Colon (tissue), 2 donors: ENCODE data around the gene EHF.

Experiments used
- FAIRE-seq: peaks from 2 replicates; lab custom pipeline; 2012; peaks lifted over from hg19 to GRCh38; lab: Jason Lieb, UNC
- donor health status: control.
- donor health status: control.

Gene EHF

DNA sequence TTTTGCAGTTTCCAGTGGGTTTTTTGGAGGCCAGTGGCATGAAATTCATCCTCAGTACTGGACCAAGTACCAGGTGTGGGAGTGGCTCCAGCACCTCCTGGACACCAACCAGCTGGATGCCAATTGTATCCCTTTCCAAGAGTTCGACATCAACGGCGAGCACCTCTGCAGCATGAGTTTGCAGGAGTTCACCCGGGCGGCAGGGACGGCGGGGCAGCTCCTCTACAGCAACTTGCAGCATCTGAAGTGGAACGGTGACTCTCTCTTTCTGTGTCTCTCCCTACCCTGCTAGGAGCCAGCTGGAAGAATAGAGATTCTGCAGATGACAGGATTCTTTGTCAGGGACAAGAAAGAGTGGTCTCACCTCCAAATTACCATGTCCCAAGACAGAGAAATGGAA, 25.5 kb downstream of the EHF start:
- FAIRE-seq, result no peak

DNA sequence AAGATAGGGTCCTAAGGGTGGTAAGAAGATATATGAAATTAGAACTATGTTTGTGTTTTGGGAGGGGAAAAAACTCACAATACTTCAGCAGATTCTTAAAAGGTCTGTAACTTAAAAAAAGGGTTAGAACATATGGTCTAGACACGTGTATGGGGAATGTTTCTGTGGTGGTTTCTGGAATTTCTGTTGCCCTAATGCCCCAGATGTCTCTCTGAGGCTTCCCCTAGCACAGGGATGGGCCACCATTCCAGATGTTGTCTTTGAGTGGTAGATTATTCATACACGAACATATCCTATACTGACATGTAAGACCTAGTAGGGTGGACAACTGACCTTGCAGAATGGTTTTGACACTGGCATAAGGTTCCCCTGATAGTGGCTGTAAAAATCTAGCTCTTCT, 26.2 kb downstream of the EHF start:
- no peak for FAIRE-seq

DNA sequence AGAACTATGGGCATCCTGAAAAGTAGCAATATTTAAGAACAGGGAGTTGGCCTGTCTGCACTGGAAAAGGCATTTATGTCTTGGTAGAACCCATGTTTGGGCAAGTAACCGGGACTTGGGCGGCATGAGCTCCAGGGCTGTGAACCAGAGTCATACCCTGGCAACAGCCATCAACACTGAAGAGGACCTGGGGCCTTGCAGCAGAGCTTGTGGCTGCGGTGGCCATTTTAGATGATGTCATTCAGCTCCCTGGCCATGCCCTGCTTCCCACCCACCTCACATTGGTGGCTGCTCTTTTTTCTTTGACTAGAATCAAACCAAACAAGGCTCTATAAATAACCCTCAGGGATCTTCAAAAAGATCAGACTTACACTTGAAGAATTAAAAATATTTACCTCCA, 26.6 kb downstream of the EHF start:
- no peak for FAIRE-seq

DNA sequence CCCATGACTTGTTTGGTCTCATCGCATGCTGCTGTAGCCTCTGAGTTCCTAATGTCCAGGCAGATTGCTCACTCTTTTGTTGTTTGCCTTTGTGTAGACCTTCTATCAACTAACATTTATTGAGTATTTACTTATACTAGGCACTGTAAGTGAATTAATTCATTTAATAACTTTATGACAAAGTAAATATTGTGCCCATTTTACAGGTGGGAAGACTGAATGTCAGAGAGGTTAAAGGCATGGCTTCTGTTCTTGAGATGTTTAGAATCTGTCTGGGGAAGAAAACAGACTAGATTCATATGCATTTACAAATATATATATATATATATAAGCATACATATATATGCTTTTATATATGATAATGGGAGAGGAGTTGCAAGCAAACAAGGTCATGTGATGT, 27.1 kb downstream of the EHF start:
- no peak for FAIRE-seq

DNA sequence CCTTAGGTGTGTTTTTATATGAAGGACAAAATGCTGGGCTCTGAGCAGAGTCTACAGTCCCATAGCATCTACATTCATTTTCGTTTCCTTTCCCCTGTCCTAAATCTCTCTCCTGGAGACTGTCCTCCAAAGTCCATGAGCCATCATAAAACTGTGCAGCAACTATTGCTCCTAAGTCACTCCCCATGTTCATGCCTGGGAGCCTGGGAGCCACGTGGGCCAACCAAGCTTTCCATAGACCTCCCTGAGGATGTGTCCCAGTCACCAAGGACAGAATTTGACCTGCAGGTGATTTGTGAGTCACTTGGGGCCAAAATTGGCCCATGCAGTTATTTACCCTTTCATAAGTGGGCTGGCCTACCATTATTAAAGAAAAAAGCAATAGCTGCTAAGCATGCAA, 28.7 kb downstream of the EHF start:
- no peak for FAIRE-seq

DNA sequence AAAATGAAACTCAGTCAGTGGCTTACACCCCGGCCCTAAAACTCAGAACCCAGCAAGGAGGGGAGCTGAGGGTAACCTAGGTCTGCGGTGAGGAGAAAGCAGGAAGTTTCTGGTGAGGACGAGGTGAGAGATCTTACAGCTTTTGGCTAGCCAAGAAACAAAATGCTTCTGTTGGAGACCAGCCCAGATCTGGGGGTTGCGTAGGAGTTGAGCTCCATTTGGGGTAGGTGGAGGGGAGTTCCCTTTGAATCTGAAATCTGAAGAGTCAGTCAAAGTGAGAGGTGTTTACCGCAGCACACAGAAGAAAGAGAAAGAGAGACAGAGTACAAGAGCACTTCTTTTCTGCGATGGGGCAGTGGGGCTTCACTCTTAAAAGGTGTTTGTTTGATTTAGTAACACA, 29.6 kb downstream of the EHF start:
- FAIRE-seq, result no peak

DNA sequence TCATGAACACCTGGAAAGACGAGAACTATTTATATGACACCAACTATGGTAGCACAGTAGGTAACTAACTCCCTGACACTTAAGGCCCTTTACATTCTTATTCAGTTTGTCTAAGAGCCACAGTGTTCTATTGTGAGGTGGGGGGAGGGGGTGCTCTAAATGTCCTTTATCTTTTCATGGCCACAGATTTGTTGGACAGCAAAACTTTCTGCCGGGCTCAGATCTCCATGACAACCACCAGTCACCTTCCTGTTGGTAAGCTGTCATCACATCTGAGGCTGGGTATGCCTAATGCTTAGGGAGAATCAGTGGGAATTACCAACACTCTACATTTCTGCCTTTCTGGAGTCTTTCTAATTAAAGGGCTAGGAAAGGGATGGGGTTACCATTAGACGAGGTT, 30.7 kb downstream of the EHF start:
- no peak for FAIRE-seq

DNA sequence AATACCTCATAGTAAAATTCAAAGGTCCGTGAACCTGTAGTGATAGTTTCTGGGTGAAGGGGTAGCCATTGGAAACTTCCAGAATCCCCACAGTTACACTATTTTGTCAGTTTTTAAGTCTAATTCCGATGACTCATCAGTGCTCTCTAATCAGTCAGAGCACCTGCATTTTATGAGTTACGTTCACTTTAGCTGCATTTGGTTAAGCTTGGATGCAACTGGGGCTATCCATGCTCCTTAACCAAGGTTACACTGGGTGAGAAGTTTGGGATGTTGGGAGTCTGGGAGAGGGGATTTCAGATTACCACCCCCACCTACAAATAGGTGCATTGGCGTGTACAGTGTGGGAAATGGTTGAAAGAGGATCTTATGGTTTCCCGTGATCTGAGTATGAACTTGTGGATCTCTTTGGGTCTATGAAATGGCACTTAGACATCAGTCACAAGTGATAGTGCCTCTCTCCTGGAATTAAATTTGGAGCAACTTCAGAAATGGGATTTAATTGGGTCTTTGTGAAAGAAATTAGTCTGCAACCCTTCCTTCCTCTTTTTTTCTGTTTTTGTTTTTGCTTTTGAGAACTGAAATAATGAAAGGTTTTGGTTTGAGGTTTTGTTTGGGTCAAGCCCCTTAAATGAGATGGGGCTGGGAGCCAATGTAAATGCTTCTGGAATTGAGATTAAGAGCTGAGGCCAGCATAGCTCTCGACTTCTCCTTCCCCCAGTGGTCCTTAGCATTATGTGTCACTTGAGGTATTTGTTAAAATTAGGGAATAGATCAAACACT, 31.5 kb downstream of the EHF start:
- FAIRE-seq, result no peak

DNA sequence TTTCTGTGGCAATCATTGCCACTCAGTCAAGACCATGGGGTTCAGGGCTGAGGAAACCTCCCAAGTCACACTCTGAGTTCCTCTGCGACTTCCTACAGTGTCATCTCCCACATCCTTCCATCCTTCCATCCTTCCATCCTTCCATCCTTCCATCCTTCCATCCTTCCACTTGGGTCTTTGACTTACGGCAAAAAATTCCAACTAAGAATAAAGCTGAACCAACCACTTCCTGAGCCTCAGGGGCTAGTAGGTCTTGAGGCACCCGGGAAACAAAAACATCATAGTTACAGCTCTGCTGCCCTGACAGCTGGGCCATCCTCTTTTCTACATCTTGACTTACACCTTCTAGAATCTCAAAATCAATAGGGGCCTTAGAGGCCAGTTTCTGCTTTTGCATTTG, 32.1 kb downstream of the EHF start:
- no peak for FAIRE-seq

DNA sequence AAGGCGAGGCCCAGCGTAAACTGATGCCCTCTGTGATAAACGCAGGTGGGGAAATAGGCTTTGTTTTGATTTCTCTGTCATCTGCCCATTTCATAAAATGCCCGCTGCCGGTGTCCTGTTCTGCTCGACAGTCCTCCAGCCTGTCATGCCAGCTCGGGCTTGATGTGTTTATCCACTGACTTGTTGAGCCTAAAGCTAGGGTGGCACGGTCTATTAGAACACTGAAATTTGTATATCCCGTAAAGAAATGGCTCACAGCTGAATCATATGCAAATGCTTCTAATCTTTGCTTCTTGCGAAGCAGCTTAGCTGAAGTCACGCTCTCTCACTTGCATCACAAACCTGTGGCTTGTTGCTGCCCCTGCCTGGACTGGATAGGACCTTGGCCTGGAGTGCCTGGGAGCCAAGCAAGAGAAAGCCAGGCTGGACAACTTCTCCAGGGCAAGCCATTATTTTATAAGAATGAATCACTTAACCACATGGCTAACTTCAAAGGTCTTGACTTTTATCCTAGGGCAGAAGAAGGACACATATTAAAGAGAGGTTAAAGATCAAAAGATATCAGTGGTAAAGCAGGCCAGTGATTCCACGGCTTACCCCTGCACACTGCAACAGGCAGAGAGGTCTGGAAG, 33.1 kb downstream of the EHF start:
- no peak for FAIRE-seq

DNA sequence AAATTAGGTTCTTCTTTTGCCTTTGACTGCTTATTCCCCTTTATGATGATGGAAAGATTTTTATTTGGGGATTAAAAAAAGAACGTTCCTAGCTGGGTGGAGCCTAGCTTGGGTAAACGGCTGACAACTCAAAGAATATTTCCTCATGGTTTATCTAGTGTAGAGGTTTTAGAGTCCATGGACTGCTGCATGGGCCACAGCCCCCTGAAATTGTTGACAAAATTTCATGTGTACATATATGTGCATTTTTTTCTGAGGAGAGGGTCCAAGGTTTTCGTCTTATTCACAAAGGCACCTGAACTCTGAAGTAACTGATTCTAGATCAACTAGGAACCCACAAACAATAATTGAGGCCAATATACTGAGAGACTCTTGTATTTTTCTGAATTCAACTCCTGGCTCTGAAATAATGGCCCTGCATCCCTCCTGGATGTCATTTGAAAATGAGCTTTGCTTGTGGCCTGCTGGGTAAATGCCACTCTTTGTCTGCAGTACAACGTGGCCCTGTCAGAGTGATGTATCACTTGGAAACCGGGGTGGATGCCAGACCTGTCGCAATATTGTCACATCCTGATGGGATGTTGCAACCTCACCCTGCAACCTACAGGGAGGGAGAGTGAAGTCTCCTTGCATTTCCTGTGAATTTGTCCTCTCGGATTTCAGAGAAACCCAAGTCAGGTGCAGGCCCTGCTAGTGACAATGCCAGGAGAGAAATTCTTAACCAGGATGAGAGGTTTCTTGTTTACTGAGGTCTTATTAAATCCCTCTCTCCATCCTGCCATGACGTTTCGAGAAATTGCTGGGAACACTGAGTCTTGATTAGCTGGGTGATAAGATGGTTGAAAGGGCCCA, 33.8 kb downstream of the EHF start:
- FAIRE-seq, result no peak

DNA sequence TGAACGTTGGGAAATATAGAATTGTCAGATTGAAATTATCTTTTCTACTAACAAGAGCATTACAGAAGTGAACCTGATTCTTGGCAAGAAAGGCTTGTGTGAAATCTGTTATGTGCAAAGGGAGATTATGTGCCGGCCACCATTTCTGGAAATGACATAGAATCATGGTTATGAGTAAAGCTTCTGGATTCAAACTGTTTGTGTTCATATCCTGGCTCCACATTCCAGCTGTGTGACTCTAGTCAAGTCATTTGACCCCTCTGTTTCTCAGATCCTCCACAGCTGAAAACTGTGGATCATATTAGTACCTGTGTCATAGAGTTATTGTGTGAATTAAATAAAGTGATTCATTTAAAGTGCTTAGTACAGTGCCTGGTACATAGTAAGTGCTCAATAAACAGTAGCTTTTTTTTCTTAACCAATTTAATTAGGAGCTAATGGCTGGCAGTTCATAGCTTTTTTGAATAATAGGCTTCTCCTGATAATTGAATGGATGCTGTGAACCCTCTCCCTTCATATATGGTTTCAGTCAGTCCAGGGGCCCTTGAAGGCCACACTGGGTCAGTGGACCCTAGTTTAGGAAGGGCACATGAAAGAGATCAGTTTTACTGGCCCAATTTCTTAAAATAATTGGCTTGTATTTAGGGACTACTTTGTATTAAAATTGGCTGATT, 34.6 kb downstream of the EHF start:
- FAIRE-seq, result no peak

DNA sequence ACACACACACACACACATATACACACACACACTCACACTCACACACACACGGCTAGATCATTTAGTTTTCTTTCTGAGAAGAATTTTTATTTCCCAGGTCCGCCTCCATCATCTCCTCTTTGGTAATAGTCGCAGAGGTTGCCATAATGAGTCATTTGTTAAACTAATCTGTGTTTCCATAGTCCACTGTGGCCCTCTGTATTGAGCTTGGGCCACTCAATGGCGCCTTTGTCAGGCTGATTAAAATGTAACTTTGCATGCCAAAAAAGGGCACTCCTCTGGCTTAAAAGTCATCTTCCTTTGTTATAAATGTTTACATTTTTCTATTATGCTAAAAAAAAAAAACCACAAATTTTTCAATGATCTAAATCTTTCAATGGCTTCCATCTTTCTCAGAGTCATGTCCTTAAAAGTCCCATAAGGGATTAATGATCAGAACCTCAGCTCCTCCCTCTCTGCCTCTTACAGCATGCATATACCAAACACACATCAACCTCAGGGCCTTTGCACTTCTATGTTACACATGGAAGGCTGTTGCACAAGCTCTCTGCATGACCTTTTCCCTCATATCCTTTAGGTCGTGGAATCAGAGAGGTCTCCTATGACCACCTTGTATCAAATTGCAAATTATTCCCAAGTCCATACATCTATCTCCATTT, 35.3 kb downstream of the EHF start:
- FAIRE-seq, result no peak

DNA sequence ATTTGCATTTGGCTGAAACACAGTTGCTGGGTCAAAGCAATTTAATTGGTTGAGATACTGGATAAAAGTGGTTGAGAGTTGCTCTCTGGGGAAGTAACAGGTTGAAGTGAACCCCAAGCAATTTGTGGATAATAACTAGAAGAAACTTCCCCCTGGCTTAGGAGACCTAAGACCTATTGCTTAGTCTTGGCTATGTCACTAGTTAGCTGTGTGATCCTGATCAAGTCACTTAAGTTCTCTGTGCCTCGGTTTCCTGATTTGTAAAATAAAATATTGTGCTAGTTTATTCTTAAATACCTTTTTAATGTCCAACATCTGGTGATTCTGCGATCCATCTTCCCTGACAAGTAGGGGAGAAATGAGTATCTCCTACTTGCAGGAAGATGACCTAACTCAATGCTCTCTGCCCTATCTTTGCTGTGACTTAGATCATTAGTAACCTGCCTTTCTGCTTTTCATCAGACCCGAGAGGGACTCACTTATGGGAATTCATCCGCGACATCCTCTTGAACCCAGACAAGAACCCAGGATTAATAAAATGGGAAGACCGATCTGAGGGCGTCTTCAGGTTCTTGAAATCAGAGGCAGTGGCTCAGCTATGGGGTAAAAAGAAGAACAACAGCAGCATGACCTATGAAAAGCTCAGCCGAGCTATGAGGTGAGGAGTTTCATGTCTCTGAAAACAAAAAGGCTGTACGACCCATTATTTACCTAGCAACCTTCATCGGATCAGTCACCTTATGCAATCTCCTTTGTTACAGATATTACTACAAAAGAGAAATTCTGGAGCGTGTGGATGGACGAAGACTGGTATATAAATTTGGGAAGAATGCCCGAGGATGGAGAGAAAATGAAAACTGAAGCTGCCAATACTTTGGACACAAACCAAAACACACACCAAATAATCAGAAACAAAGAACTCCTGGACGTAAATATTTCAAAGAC, 37.5 kb downstream of the EHF start:
- no peak for FAIRE-seq

DNA sequence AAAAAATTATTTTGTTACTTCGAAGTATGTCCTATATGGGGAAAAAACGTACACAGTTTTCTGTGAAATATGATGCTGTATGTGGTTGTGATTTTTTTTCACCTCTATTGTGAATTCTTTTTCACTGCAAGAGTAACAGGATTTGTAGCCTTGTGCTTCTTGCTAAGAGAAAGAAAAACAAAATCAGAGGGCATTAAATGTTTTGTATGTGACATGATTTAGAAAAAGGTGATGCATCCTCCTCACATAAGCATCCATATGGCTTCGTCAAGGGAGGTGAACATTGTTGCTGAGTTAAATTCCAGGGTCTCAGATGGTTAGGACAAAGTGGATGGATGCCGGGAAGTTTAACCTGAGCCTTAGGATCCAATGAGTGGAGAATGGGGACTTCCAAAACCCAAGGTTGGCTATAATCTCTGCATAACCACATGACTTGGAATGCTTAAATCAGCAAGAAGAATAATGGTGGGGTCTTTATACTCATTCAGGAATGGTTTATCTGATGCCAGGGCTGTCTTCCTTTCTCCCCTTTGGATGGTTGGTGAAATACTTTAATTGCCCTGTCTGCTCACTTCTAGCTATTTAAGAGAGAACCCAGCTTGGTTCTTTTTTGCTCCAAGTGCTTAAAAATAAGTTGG, 38.3 kb downstream of the EHF start:
- FAIRE-seq, result no peak

DNA sequence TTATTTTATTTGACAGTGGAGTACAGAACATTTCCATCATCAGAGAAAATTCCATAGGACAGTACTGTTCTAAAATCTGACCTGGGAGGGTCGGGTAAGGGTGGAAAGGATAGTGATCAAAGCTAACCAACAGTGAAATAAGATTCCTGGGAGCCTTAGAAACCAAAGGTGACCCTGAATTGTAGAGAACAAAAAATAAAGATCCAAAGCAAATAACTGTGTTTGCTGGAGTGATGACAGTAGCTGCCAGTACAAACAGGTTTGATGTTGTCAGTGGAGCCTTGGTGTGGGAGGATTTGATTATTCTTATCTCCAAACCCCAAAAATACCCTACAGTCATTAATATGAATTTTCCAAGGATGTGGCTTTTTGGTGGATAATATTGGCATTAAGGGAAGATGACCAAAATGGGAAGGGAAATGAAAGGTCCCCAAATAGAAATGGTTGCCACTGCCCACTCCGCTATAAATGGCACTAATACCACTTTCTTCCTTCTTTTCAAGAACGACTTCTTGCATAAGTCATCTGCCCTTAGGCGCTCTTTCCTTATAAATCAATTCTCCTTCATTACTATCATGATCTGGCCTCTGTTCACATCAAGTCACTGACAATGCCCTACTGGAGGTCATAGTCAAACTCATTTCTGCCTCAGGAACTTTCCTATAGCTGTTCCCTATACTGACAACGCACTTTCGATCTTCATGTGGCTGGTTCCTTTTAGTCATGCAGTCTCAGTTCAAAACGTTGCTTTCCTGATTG, 44.4 kb downstream of the EHF start:
- FAIRE-seq, result no peak

DNA sequence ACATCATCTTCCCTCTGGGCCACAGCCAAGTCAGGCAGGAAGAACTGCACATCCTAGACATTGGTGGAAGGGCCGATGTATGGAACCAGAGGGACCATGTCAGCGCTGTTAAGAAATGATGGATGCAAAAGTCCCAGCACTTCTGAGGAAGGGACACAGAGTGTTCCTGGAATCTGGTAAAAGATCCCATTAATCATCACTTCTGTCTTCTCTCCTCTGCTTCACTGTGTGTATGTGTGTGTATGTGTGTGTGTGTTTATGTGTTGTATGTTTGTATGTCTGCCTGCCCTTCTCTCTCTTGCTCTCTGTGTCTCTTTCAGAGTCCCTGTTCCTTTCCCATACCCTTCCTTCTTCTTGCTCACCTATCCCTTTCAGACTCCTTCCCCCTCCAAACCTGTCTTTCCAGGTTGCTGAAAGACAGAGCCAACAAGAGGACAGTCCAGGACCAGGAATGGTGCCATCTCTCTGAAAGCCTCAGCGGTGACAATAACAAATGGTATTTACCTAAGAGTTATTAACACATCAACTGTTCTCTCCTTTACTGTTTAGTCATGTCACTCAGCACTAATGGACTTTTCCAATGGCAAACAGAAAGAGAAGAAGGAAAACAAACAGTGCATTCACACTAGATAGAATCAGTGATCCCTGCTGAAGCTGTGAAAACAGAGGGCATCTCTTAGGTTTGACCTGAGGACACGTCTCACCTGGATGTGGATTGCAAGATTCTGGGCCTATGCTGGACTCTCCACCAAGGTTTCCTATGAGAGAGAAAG, 47.1 kb downstream of the EHF start:
- no peak for FAIRE-seq

DNA sequence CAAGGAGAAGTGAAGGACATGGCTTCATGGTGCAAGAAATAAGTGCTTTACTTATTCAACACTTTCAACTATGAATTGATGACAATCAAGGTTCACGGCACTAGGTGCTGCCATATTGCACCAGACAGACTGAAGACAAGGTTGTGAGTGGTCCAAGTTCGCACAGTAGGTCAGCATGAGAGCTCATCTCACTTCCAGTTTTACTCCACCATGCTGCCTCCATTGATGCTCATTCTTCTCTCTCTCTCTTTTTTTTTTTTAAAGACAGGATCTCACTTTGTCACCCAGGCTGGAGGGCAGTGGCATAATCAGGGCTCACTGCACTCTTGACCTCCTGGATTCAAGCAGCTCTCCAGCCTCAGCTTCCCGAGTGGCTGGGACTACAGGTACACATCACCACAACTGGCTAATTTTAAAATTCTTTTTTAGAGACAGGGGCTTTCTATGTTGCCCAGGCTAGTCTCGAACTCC, 47.7 kb downstream of the EHF start:
- FAIRE-seq, result no peak

DNA sequence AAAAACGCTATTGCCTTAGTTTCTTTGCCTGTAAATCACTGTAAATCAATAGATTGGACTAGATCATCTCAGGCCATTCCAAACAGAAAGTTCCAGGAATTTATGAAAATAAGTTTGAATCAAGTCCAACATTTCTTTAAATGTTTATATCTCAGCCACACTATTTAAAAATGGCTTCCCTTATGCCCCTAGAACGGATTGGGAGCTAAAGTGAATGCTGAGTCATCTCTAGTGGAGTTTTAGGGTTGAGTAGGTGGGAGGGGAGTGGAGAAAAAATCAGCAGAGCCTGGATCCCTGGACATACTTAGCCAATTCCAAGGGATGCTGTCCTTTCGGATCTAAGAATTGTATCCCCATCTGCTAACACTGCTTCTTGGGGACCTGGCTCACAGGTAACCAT, 48.6 kb downstream of the EHF start:
- FAIRE-seq, result no peak
